Activated B cell treated with CpG ODN at 0.5 μM for 24 hours (primary cell): ENCODE measurements around the gene SPAG16. TPM values are rescaled to one million over a fixed set of nuclear protein-coding genes. Genes with fewer than 3 reads are reported as not detected.
"Not testable (repeated sequence)": the region's sequence is repeated elsewhere in the genome, so short reads cannot be mapped to it uniquely, and the experiment has no call there.

ENCODE experiments used
- ATAC-seq: fragments of 200-7000 bp; cut with Tn5 transposase; one replicate; pipeline ENCODE4 v1.10.0; 2021; ENCODE audit warnings: low read depth, mild to moderate bottlenecking, moderate library complexity
- CTCF ChIA-PET: fragments of 350-600 bp; sonication (Branson Sonifier 250); formaldehyde crosslinking; loops from one replicate; lab custom pipeline; 2021; ENCODE audit warnings: antibody characterized with exemption; lab: Charles Lee
- POLR2A ChIA-PET: fragments of 350-600 bp; sonication (Branson Sonifier 250); formaldehyde crosslinking; loops from one replicate; lab custom pipeline; 2021; ENCODE audit warnings: antibody characterized with exemption; lab: Charles Lee
- DNase-seq: peaks from one replicate; pipeline ENCODE4 v3.0.0; 2022
- H3K27ac Mint-ChIP-seq: one replicate; pipeline ENCODE4 v1.8.0; 2020; ENCODE audit warnings: mixed read lengths
- H3K27me3 Mint-ChIP-seq: one replicate; pipeline ENCODE4 v1.8.0; 2021; ENCODE audit warnings: mixed read lengths
- H3K36me3 Mint-ChIP-seq: one replicate; pipeline ENCODE4 v1.8.0; 2021; ENCODE audit warnings: low read depth, mixed read lengths
- H3K4me1 Mint-ChIP-seq: one replicate; pipeline ENCODE4 v1.8.0; 2021; ENCODE audit warnings: mixed read lengths
- H3K4me3 Mint-ChIP-seq: one replicate; pipeline ENCODE4 v1.8.0; 2020; ENCODE audit warnings: mild to moderate bottlenecking, mixed read lengths
- H3K9me3 Mint-ChIP-seq: one replicate; pipeline ENCODE4 v1.8.0; 2020; ENCODE audit warnings: mixed read lengths
- CTCF ChIP-seq: fragments of 200-600 bp; IDR thresholded peaks from one replicate; pipeline ENCODE4 v1.8.0; 2022; ENCODE audit warnings: antibody characterized with exemption, mild to moderate bottlenecking
- intact Hi-C: fragments of 100-400 bp; cut with micrococcal nuclease; formaldehyde crosslinking; loops from one replicate; pipeline ENCODE4 v1.15.1; 2024
- total RNA-seq: library from RNA; stranded (reverse); gene quantifications from 2 replicates; pipeline ENCODE4 v1.2.3, GENCODE V29; 2022

The SPAG16 gene
- total RNA-seq, 1 donor from 2014 or later, result 11.2 TPM

- DNase-seq (no peak), ATAC-seq (no peak)
- Mint-ChIP-seq H3K27ac (no peak overlapping the region), H3K9me3 (no peaks in the 10 kb centered on the region), H3K27me3 (no peaks in the 10 kb centered on the region), H3K4me3 (no peak overlapping the region), H3K4me1 (no peaks in the 10 kb centered on the region), H3K36me3 (no peaks in the 10 kb centered on the region)
- intact Hi-C loops, result no loop called here
- ChIA-PET POLR2A (no interaction called here), CTCF (no interaction called here)
- no peak for TF ChIP-seq CTCF
Measured at GRCh38 chr2:213691351-213691750, 407.1 kb downstream of the SPAG16 start.

- Mint-ChIP-seq H3K4me1 (no peaks in the 10 kb centered on the region), H3K36me3 (no peaks in the 10 kb centered on the region)
Measured at GRCh38 chr2:213696442-213696841, 412.2 kb downstream of the SPAG16 start.

GRCh38 chr2:213701365-213701764, 417.1 kb downstream of the SPAG16 start:
- H3K4me1 Mint-ChIP-seq, CTCF ChIA-PET, H3K27me3 Mint-ChIP-seq, ATAC-seq, intact Hi-C loops, H3K4me3 Mint-ChIP-seq, H3K9me3 Mint-ChIP-seq, H3K36me3 Mint-ChIP-seq, DNase-seq, POLR2A ChIA-PET, H3K27ac Mint-ChIP-seq: not testable (repeated sequence)

More at GRCh38 chr2:213696442-213696841, 412.2 kb downstream of the SPAG16 start:
- no peaks in the 10 kb centered on the region for H3K9me3 Mint-ChIP-seq
- DNase-seq, result no peak
- H3K4me3 Mint-ChIP-seq, result no peak overlapping the region
- TF ChIP-seq CTCF, result no peak
- H3K27ac Mint-ChIP-seq, result no peak overlapping the region
- POLR2A ChIA-PET, result no interaction called here
- ATAC-seq, result no peak
- intact Hi-C loops, result no loop called here
- H3K27me3 Mint-ChIP-seq, result no peaks in the 10 kb centered on the region
- CTCF ChIA-PET, result no interaction called here

GRCh38 chr2:213703406-213704098, 419.3 kb downstream of the SPAG16 start:
- DNase-seq (no peak), ATAC-seq (no peak)
- Mint-ChIP-seq H3K4me1 (no peaks in the 10 kb centered on the region), H3K36me3 (no peaks in the 10 kb centered on the region), H3K27ac (no peak overlapping the region), H3K9me3 (no peaks in the 10 kb centered on the region), H3K27me3 (no peaks in the 10 kb centered on the region), H3K4me3 (no peak overlapping the region)
- ChIA-PET CTCF (no interaction called here), POLR2A (no interaction called here)
- TF ChIP-seq CTCF, result no peak
- intact Hi-C loops, result no loop called here

- Mint-ChIP-seq H3K27me3 (no peaks in the 10 kb centered on the region), H3K9me3 (no peaks in the 10 kb centered on the region), H3K4me1 (no peaks in the 10 kb centered on the region), H3K4me3 (no peak overlapping the region), H3K36me3 (no peaks in the 10 kb centered on the region), H3K27ac (no peak overlapping the region)
- POLR2A ChIA-PET, result no interaction called here
- DNase-seq (no peak), ATAC-seq (no peak)
- intact Hi-C loops, result no loop called here
- no peak for TF ChIP-seq CTCF
- CTCF ChIA-PET, result no interaction called here
Measured at GRCh38 chr2:213710164-213710563, 425.9 kb downstream of the SPAG16 start.

GRCh38 chr2:213718411-213718810, 434.1 kb downstream of the SPAG16 start:
- intact Hi-C loops, H3K4me3 Mint-ChIP-seq, ATAC-seq, DNase-seq, H3K9me3 Mint-ChIP-seq, POLR2A ChIA-PET, H3K27ac Mint-ChIP-seq, H3K36me3 Mint-ChIP-seq, H3K27me3 Mint-ChIP-seq, H3K4me1 Mint-ChIP-seq: not testable (repeated sequence)
- CTCF ChIA-PET, result interaction anchor here (0.6 kb wide), 1 partner anchor 74 kb away, joined by 4 read pairs; no protein-coding TSS in a partner anchor
